Measurements from ENCODE around the gene ADGRG2. TPM values are rescaled to one million over a fixed set of nuclear protein-coding genes. Genes with fewer than 3 reads are reported as not detected.

Gene ADGRG2
- total RNA-seq, 1 experiment from 2014 or later, result not detected

DNA sequence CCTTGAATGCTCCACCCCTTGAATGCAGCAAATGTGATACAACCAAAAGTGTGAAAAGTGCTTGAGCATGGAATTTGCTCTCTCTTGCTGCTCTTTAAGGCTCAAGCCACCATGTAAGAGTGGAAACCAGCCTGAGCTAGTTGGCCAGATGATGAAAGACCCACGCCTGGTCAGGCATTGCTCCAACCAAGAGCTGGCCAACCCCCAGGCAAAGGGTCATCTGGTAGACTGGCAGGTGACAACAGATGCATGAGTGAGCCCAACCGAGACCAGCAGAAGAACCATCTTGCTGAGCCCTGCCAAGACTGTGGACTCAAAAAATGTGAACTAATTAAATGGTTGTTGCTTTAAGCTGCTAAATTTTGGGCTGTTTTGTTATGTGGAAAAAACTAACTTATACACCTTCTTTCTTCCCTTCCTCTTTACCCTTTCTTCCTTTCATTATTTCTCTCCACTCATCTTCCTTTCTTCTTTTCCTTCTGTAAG, 32.7 kb downstream of the ADGRG2 start:
- no peaks in the 10 kb centered on the region for H3K36me3 Mint-ChIP-seq (ENCODE audit: insufficient read depth, unreplicated experiment)
- DNase-seq, result no peak
- intact Hi-C loops (cut with micrococcal nuclease; ENCODE audit: unreplicated experiment), result no loop called here
- no peak overlapping the region for H3K27ac Mint-ChIP-seq (ENCODE audit: unreplicated experiment)
- no peaks in the 10 kb centered on the region for H3K36me3 ChIP-seq (ENCODE audit: control insufficient read depth, insufficient read depth, low read length)
- H3K4me3 ChIP-seq (ENCODE audit: low read depth, low read length), result no peak overlapping the region
- POLR2A ChIA-PET, result no interaction called here
- no peaks in the 10 kb centered on the region for H3K4me1 ChIP-seq
- H3K4me1 Mint-ChIP-seq (ENCODE audit: low read depth, unreplicated experiment), result no peaks in the 10 kb centered on the region
- peaks cover 9% of the 10 kb centered on the region for H3K27me3 Mint-ChIP-seq (ENCODE audit: insufficient read depth, unreplicated experiment)
- H3K9me3 ChIP-seq, result no peaks in the 10 kb centered on the region
- CTCF ChIA-PET, result no interaction called here
- TF ChIP-seq, protein P1, sequence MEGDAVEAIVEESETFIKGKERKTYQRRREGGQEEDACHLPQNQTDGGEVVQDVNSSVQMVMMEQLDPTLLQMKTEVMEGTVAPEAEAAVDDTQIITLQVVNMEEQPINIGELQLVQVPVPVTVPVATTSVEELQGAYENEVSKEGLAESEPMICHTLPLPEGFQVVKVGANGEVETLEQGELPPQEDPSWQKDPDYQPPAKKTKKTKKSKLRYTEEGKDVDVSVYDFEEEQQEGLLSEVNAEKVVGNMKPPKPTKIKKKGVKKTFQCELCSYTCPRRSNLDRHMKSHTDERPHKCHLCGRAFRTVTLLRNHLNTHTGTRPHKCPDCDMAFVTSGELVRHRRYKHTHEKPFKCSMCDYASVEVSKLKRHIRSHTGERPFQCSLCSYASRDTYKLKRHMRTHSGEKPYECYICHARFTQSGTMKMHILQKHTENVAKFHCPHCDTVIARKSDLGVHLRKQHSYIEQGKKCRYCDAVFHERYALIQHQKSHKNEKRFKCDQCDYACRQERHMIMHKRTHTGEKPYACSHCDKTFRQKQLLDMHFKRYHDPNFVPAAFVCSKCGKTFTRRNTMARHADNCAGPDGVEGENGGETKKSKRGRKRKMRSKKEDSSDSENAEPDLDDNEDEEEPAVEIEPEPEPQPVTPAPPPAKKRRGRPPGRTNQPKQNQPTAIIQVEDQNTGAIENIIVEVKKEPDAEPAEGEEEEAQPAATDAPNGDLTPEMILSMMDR (IDR thresholded peaks at IDR 0.05; ENCODE audit: insufficient read depth in 1 of 2, low read depth in 1 of 2, low read length in 1 of 2, severe bottlenecking in 1 of 2, unreplicated experiment in 1 of 2), result no peak
- no peak overlapping the region for H3K4me3 Mint-ChIP-seq (ENCODE audit: unreplicated experiment)
- peaks cover 19% of the 10 kb centered on the region for H3K9me3 Mint-ChIP-seq (ENCODE audit: unreplicated experiment)
- no peaks in the 10 kb centered on the region for H3K27me3 ChIP-seq (replicated peaks; ENCODE audit: control insufficient read depth, insufficient read depth, low read length)
- BruUV-seq (replicated peaks), result no TSS peak

DNA sequence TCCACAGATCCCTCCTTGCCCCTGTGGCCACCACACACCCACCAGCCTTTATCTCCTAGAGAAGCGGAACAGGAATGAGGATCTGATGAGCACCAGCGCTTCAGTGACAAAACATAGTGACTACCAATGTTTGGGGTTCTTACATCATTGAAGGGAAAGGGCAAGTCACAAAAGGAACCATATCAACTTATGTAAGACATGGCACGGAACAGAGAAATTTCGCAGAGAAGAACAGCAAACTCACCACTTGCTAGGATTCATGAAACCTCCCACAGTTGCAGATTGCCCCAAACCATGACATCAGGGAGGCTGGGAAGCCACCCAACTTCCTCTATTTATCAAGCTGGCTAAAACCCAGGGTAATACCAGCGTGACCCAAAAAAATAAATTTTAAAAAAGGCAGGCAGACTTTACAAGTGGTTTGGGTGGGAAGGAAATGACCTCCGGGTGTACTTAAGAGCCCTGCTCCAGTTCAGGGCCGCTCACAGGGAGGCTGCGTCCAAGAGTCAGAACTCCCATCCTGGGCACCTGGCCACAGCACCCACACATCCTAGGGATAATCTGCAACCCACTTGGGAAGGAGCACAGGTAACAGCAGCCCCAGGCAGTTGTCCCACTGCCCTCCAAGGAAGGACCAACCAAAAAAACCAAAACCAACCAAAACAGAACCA, 36.0 kb downstream of the ADGRG2 start:
- ChIA-PET CTCF (no interaction called here), POLR2A (no interaction called here)
- no peak for DNase-seq
- intact Hi-C loops (cut with micrococcal nuclease; ENCODE audit: unreplicated experiment), result no loop called here
- no peak overlapping the region for H3K27ac Mint-ChIP-seq (ENCODE audit: unreplicated experiment)
- H3K36me3 Mint-ChIP-seq (ENCODE audit: insufficient read depth, unreplicated experiment), result no peaks in the 10 kb centered on the region
- TF ChIP-seq, protein P1 (IDR thresholded peaks at IDR 0.05; ENCODE audit: insufficient read depth in 1 of 2, low read depth in 1 of 2, low read length in 1 of 2, severe bottlenecking in 1 of 2, unreplicated experiment in 1 of 2), result no peak
- H3K4me3 Mint-ChIP-seq (ENCODE audit: unreplicated experiment), result no peak overlapping the region
- no TSS peak for BruUV-seq (replicated peaks)
- no peaks in the 10 kb centered on the region for H3K4me1 Mint-ChIP-seq (ENCODE audit: low read depth, unreplicated experiment)
- no peak overlapping the region for H3K4me3 ChIP-seq (ENCODE audit: low read depth, low read length)
- H3K36me3 ChIP-seq (ENCODE audit: control insufficient read depth, insufficient read depth, low read length), result no peaks in the 10 kb centered on the region
- peaks cover 4% of the 10 kb centered on the region for H3K27me3 Mint-ChIP-seq (ENCODE audit: insufficient read depth, unreplicated experiment)
- no peaks in the 10 kb centered on the region for H3K27me3 ChIP-seq (replicated peaks; ENCODE audit: control insufficient read depth, insufficient read depth, low read length)
- H3K4me1 ChIP-seq, result no peaks in the 10 kb centered on the region
- peaks cover 19% of the 10 kb centered on the region for H3K9me3 Mint-ChIP-seq (ENCODE audit: unreplicated experiment)
- H3K9me3 ChIP-seq, result no peaks in the 10 kb centered on the region

DNA sequence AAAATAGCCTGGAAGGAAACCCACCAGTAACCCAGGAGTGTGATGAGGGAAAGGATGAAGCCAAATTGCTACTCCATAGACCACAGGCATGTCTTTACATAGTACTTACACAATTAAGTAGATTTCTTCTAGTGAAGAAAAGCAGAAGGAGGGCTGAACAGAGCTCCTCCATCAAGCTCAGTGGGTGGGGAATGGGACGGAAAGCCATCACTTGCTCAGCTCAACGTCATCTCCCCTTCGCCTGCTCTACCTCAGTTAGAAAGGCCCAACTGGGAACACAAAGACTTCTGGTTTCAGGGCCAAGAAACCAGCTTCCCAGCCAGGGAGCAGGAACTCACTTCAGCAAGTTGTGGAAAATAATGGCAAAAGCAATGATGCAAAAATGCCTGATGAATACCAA, 36.6 kb downstream of the ADGRG2 start:
- no peaks in the 10 kb centered on the region for H3K36me3 ChIP-seq (ENCODE audit: control insufficient read depth, insufficient read depth, low read length)
- no peak overlapping the region for H3K27ac Mint-ChIP-seq (ENCODE audit: unreplicated experiment)
- H3K4me3 ChIP-seq (ENCODE audit: low read depth, low read length), result no peak overlapping the region
- ChIA-PET CTCF (no interaction called here), POLR2A (no interaction called here)
- no peaks in the 10 kb centered on the region for H3K4me1 Mint-ChIP-seq (ENCODE audit: low read depth, unreplicated experiment)
- TF ChIP-seq, protein P1 (IDR thresholded peaks at IDR 0.05; ENCODE audit: insufficient read depth in 1 of 2, low read depth in 1 of 2, low read length in 1 of 2, severe bottlenecking in 1 of 2, unreplicated experiment in 1 of 2), result no peak
- DNase-seq, result no peak
- H3K9me3 ChIP-seq, result no peaks in the 10 kb centered on the region
- no peaks in the 10 kb centered on the region for H3K4me1 ChIP-seq
- BruUV-seq (replicated peaks), result no TSS peak
- H3K9me3 Mint-ChIP-seq (ENCODE audit: unreplicated experiment), result peaks cover 13% of the 10 kb centered on the region
- H3K36me3 Mint-ChIP-seq (ENCODE audit: insufficient read depth, unreplicated experiment), result no peaks in the 10 kb centered on the region
- H3K4me3 Mint-ChIP-seq (ENCODE audit: unreplicated experiment), result no peak overlapping the region
- H3K27me3 ChIP-seq (replicated peaks; ENCODE audit: control insufficient read depth, insufficient read depth, low read length), result no peaks in the 10 kb centered on the region
- intact Hi-C loops (cut with micrococcal nuclease; ENCODE audit: unreplicated experiment), result no loop called here
- peaks cover 4% of the 10 kb centered on the region for H3K27me3 Mint-ChIP-seq (ENCODE audit: insufficient read depth, unreplicated experiment)
